ENCODE results near the gene ACAD8. TPM values are rescaled to one million over a fixed set of nuclear protein-coding genes. Genes with fewer than 3 reads are reported as not detected.

ACAD8 gene
- total RNA-seq, 5 donors from 2014 or later (not counting 1 experiment from before 2014, with no cell fraction given): 22.1 to 40.2 (median 38.2) TPM

DNA sequence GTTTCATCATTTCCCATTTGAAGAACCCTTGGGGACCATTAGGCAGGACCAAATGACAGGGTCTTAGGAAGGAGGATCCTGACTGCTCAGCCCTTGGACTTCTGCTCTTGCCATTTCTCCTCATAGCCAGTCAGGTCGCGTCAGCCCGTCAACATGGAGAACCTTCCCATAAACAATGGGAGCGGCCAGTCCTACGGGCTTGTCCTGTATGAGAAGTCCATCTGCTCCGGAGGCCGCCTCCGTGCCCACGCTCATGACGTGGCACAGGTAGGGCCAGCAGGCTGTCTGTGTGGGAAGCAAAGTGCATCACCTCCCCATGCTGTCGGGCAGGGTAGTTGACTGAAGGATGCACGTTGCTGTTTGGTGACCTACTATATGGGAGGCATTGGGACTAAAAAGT lies 58.9 kb downstream of the ACAD8 start:
- H3K27me3 ChIP-seq (replicated peaks in 1 of 2; ENCODE audit: control insufficient read depth in 2 of 2, extremely low read depth in 1 of 2, insufficient read depth in 2 of 2, low read length in 1 of 2): peaks cover 0 to 9% of the 10 kb centered on the region in 2 experiments
- peaks cover 4% of the 10 kb centered on the region for H3K9me3 ChIP-seq
- no peaks in the 10 kb centered on the region for H3K4me1 ChIP-seq (ENCODE audit: control insufficient read depth in 1 of 2, extremely low read depth in 1 of 2, insufficient read depth in 2 of 2, low read length in 2 of 2)
- no peaks in the 10 kb centered on the region for H3K4me1 Mint-ChIP-seq
- H3K36me3 ChIP-seq (ENCODE audit: control insufficient read depth in 2 of 2, extremely low read depth in 1 of 2, insufficient read depth in 1 of 2, low read length in 1 of 2): no peaks in the 10 kb centered on the region
- DNase-seq (no peak), ATAC-seq (replicated peaks in 1 of 4) (no peak)
- ChIA-PET CTCF (no interaction called here), POLR2A (no interaction called here)
- WGBS (ENCODE audit: insufficient coverage): 83% methylated on average over 8 of the region's 12 CpGs
- peaks cover 0 to 7% (median 7%) of the 10 kb centered on the region in 3 donors for H3K9me3 Mint-ChIP-seq
- H3K36me3 Mint-ChIP-seq: peaks cover 6% of the 10 kb centered on the region
- H3K27me3 Mint-ChIP-seq: peaks cover 0 to 2% of the 10 kb centered on the region in 2 donors
- no peak overlapping the region for H3K27ac ChIP-seq (ENCODE audit: low read length)
- H3K4me3 ChIP-seq (ENCODE audit: control insufficient read depth in 1 of 2, extremely low read depth in 1 of 2, low read length in 1 of 2): no peak overlapping the region
- no peak overlapping the region for H3K4me3 Mint-ChIP-seq
- H3K27ac Mint-ChIP-seq: no peak overlapping the region

DNA sequence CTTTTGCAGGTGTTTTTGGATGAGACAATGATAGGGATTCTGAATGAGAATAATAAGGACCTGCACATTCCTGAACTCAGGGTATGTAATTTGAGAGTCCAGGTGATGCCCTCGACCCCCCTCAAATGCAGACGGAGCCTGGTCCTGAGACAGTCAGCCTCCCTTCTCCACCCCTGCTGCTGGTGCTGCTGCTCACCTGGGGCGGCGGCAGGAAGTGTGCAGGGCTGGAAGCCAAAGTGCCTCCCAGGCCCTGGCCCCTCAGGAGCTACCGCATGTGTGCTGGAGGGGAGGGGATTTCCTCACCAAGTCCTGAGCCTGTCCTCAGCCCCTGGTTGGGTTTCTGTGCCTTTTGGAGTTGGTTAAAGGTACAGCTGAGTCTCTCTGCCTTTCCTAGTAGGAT lies 59.4 kb downstream of the ACAD8 start:
- Mint-ChIP-seq H3K27ac (no peak overlapping the region), H3K4me1 (no peaks in the 10 kb centered on the region), H3K36me3 (peaks cover 10% of the 10 kb centered on the region), H3K27me3 (peaks cover 0 to 2% of the 10 kb centered on the region in 2 donors), H3K4me3 (no peak overlapping the region), H3K9me3 (peaks cover 0 to 13% (median 11%) of the 10 kb centered on the region in 3 donors)
- H3K27me3 ChIP-seq (replicated peaks in 1 of 2; ENCODE audit: control insufficient read depth in 2 of 2, extremely low read depth in 1 of 2, insufficient read depth in 2 of 2, low read length in 1 of 2): peaks cover 0 to 9% of the 10 kb centered on the region in 2 experiments
- no peak for ATAC-seq (replicated peaks in 1 of 4)
- no peak overlapping the region for H3K4me3 ChIP-seq (ENCODE audit: control insufficient read depth in 1 of 2, extremely low read depth in 1 of 2, low read length in 1 of 2)
- H3K9me3 ChIP-seq: peaks cover 4% of the 10 kb centered on the region
- H3K27ac ChIP-seq (ENCODE audit: low read length): no peak overlapping the region
- no peak for DNase-seq
- 91% methylated on average over 3 of the region's 5 CpGs for WGBS (ENCODE audit: insufficient coverage)
- CTCF ChIA-PET: no interaction called here
- POLR2A ChIA-PET: no interaction called here
- no peaks in the 10 kb centered on the region for H3K36me3 ChIP-seq (ENCODE audit: control insufficient read depth in 2 of 2, extremely low read depth in 1 of 2, insufficient read depth in 1 of 2, low read length in 1 of 2)
- no peaks in the 10 kb centered on the region for H3K4me1 ChIP-seq (ENCODE audit: control insufficient read depth in 1 of 2, extremely low read depth in 1 of 2, insufficient read depth in 2 of 2, low read length in 2 of 2)

GRCh38 chr11:134313379-134313778 lies 60.0 kb downstream of the ACAD8 start:
- peaks cover 4% of the 10 kb centered on the region for H3K9me3 ChIP-seq
- Mint-ChIP-seq H3K36me3 (peaks cover 13% of the 10 kb centered on the region), H3K9me3 (peaks cover 0 to 17% (median 15%) of the 10 kb centered on the region in 3 donors), H3K4me3 (no peak overlapping the region), H3K4me1 (no peaks in the 10 kb centered on the region), H3K27me3 (peaks cover 0 to 2% of the 10 kb centered on the region in 2 donors), H3K27ac (no peak overlapping the region)
- H3K4me1 ChIP-seq (ENCODE audit: control insufficient read depth in 1 of 2, extremely low read depth in 1 of 2, insufficient read depth in 2 of 2, low read length in 2 of 2): no peaks in the 10 kb centered on the region
- WGBS (ENCODE audit: insufficient coverage): 89% methylated on average over 10 of the region's 10 CpGs
- H3K27ac ChIP-seq (ENCODE audit: low read length): no peak overlapping the region
- no peaks in the 10 kb centered on the region for H3K36me3 ChIP-seq (ENCODE audit: control insufficient read depth in 2 of 2, extremely low read depth in 1 of 2, insufficient read depth in 1 of 2, low read length in 1 of 2)
- CTCF ChIA-PET: no interaction called here
- ATAC-seq (replicated peaks in 1 of 4) (no peak), DNase-seq (no peak)
- H3K27me3 ChIP-seq (replicated peaks in 1 of 2; ENCODE audit: control insufficient read depth in 2 of 2, extremely low read depth in 1 of 2, insufficient read depth in 2 of 2, low read length in 1 of 2): peaks cover 0 to 9% of the 10 kb centered on the region in 2 experiments
- POLR2A ChIA-PET: no interaction called here
- H3K4me3 ChIP-seq (ENCODE audit: control insufficient read depth in 1 of 2, extremely low read depth in 1 of 2, low read length in 1 of 2): no peak overlapping the region

- no peak for ATAC-seq (replicated peaks in 1 of 4)
- no peak for DNase-seq
- Histone ChIP-seq H3K27ac (ENCODE audit: low read length) (no peak overlapping the region), H3K27me3 (replicated peaks in 1 of 2; ENCODE audit: control insufficient read depth in 2 of 2, extremely low read depth in 1 of 2, insufficient read depth in 2 of 2, low read length in 1 of 2) (peaks cover 0 to 9% of the 10 kb centered on the region in 2 experiments), H3K9me3 (peaks cover 4% of the 10 kb centered on the region), H3K36me3 (ENCODE audit: control insufficient read depth in 2 of 2, extremely low read depth in 1 of 2, insufficient read depth in 1 of 2, low read length in 1 of 2) (no peaks in the 10 kb centered on the region), H3K4me1 (ENCODE audit: control insufficient read depth in 1 of 2, extremely low read depth in 1 of 2, insufficient read depth in 2 of 2, low read length in 2 of 2) (no peaks in the 10 kb centered on the region), H3K4me3 (ENCODE audit: control insufficient read depth in 1 of 2, extremely low read depth in 1 of 2, low read length in 1 of 2) (no peak overlapping the region)
- H3K27ac Mint-ChIP-seq: no peak overlapping the region
- H3K4me1 Mint-ChIP-seq: no peaks in the 10 kb centered on the region
- peaks cover 17% of the 10 kb centered on the region for H3K36me3 Mint-ChIP-seq
- ChIA-PET CTCF (no interaction called here), POLR2A (no interaction called here)
- WGBS (ENCODE audit: insufficient coverage): 96% methylated on average over 4 of the region's 9 CpGs
- no peak overlapping the region for H3K4me3 Mint-ChIP-seq
- H3K9me3 Mint-ChIP-seq: peaks cover 0 to 18% (median 17%) of the 10 kb centered on the region in 3 donors
- H3K27me3 Mint-ChIP-seq: peaks cover 0 to 2% of the 10 kb centered on the region in 2 donors
Observed at GRCh38 chr11:134313821-134314607, 60.6 kb downstream of the ACAD8 start.

Other genes starting within 250 kb of the ACAD8 start
- gene JAM3, start 184.5 kb upstream of the ACAD8 start, total RNA-seq: 10 to 100 TPM in 1 of 5 donors, 1 to 10 TPM in 4; 6.6 to 10.7 (median 8.2) TPM
- gene NCAPD3, start 29.6 kb upstream of the ACAD8 start, total RNA-seq: 10 to 100 TPM; 33.7 to 41.9 (median 36.8) TPM
- 10 to 100 TPM; 60.3 to 65.1 (median 62.7) TPM for gene VPS26B, start 28.9 kb upstream of the ACAD8 start, total RNA-seq
- gene THYN1, start 216 bp upstream of the ACAD8 start, total RNA-seq: 10 to 100 TPM; 37.5 to 57.6 (median 55.5) TPM
- gene GLB1L3, start 22.8 kb downstream of the ACAD8 start, total RNA-seq: 1 to 10 TPM; 1.3 to 2.8 (median 1.9) TPM
- 1 to 10 TPM; 1.4 to 3.6 (median 2.3) TPM for gene GLB1L2, start 78.4 kb downstream of the ACAD8 start, total RNA-seq
- gene B3GAT1, start 158.7 kb downstream of the ACAD8 start, total RNA-seq: 1 to 10 TPM in 4 of 5 donors, under 1 TPM in 1; 0.38 to 6.1 (median 1.3) TPM

Data from T-cell (primary cell).